Esophagus muscularis mucosa (tissue), 4 donors: ENCODE data around the gene ELP4. TPM values are rescaled to one million over a fixed set of nuclear protein-coding genes. Genes with fewer than 3 reads are reported as not detected.

Experiments used
- DNase-seq: peaks from one replicate; pipeline ENCODE4 v3.0.0-alpha.2; 2017; ENCODE audit errors: extremely low spot score
- H3K27ac ChIP-seq, 4 donors: fragments of 200-600 bp; sonication (generic); replicated peaks in 1 of 4; 1 replicate in 3 of 4; 2 replicates in 1 of 4; pipeline ENCODE4 v1.5.1; 2016 to 2019; ENCODE audit warnings: mild to moderate bottlenecking in 1 of 4
- H3K27me3 ChIP-seq, 4 donors: fragments of 200-600 bp; sonication (generic); one replicate each; pipeline versions ENCODE4 v1.5.1 to v1.6.0; 2016 to 2019
- H3K36me3 ChIP-seq, 4 donors: fragments of 200-600 bp; sonication (generic); one replicate each; pipeline ENCODE4 v1.5.1; 2016 to 2019
- H3K4me1 ChIP-seq, 4 donors: fragments of 200-600 bp; sonication (generic); one replicate each; pipeline ENCODE4 v1.5.1; 2016 to 2019
- H3K4me3 ChIP-seq, 4 donors: fragments of 200-600 bp; sonication (generic); 1 replicate in 2 of 4; 2 replicates in 2 of 4; pipeline ENCODE4 v1.5.1; 2016 to 2019; ENCODE audit warnings: mild to moderate bottlenecking in 4 of 4, moderate library complexity in 1 of 4
- H3K9me3 ChIP-seq, 4 donors: fragments of 200-600 bp; sonication (generic); 1 replicate in 3 of 4; 2 replicates in 1 of 4; pipeline ENCODE4 v1.5.1; 2016 to 2019
- EP300 ChIP-seq: sonication (generic); formaldehyde crosslinking; IDR thresholded peaks from one replicate; pipeline ENCODE4 v1.6.1; 2017; ENCODE audit warnings: antibody characterized with exemption
- POLR2A ChIP-seq: fragments of 450-650 bp; IDR thresholded peaks from one replicate; pipeline ENCODE4 v1.6.1; 2017; ENCODE audit warnings: antibody characterized with exemption, moderate library complexity, mild to moderate bottlenecking, low read depth
- POLR2AphosphoS5 ChIP-seq, 2 donors: sonication (generic); formaldehyde crosslinking; IDR thresholded peaks; one replicate each; pipeline ENCODE4 v1.6.1; 2017; ENCODE audit warnings: antibody characterized with exemption in 2 of 2
- WGBS: methylation state at CpG from one replicate; pipeline ENCODE4 v1.1.5; 2018; 5-methylcytosine and 5-hydroxymethylcytosine counted together
- intact Hi-C: fragments of 100-400 bp; cut with DNase I; formaldehyde crosslinking; loops from one replicate; pipeline ENCODE4 v1.15.1; 2023
- total RNA-seq, 4 donors: library from RNA; depleted of rRNA; stranded (reverse); fragments of >200 nt; gene quantifications; one replicate each; pipeline versions ENCODE4 v1.1.0 to v1.2.1, GENCODE V29; 2016
- TF ChIP-seq, protein P1 (sequence below), 3 experiments: fragments of 200-600 bp in 2 of 3; fragments of 450-650 bp in 1 of 3; sonication (generic) in 2 of 3; IDR thresholded peaks; one replicate each; pipeline ENCODE4 v1.5.1; 2017 to 2019; ENCODE audit warnings: antibody characterized with exemption in 3 of 3, mild to moderate bottlenecking in 2 of 3, moderate library complexity in 1 of 3

The ELP4 gene
- total RNA-seq, 4 donors from 2014 or later = 18.1 to 25.5 (median 19.2) TPM

DNA sequence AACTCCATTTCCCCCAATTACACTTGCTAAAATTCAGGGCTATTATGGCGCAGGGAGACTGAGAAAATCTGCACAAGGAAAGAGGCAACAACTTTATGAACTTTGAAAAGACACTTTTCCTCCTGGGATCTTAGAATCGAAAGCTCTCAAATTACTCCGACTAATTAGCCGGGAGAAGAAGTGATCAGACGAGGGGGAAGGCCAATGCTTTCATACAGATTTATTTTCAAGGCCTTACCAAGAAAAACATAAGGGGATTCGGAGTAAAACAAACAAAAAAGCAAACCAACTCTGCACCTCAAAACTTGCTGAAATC, 299.9 kb downstream of the ELP4 start:
- Histone ChIP-seq H3K9me3 (no peaks in the 10 kb centered on the region), H3K36me3 (no peaks in the 10 kb centered on the region), H3K27me3 (peaks cover 33 to 100% (median 99%) of the 10 kb centered on the region in 4 donors), H3K4me1 (peaks cover 59 to 86% (median 69%) of the 10 kb centered on the region in 4 donors), H3K27ac (no peak overlapping the region), H3K4me3 (peak overlapping the region in 3 of 4 donors; percentile 50 to 59 (median 50))
- 36% methylated on average over 6 of the region's 6 CpGs for WGBS
- intact Hi-C loops = no loop called here
- TF ChIP-seq EP300 = no peak
- TF ChIP-seq POLR2AphosphoS5 (IDR thresholded peaks at IDR 0.05) = no peak
- no peak for TF ChIP-seq POLR2A
- TF ChIP-seq, protein P1, sequence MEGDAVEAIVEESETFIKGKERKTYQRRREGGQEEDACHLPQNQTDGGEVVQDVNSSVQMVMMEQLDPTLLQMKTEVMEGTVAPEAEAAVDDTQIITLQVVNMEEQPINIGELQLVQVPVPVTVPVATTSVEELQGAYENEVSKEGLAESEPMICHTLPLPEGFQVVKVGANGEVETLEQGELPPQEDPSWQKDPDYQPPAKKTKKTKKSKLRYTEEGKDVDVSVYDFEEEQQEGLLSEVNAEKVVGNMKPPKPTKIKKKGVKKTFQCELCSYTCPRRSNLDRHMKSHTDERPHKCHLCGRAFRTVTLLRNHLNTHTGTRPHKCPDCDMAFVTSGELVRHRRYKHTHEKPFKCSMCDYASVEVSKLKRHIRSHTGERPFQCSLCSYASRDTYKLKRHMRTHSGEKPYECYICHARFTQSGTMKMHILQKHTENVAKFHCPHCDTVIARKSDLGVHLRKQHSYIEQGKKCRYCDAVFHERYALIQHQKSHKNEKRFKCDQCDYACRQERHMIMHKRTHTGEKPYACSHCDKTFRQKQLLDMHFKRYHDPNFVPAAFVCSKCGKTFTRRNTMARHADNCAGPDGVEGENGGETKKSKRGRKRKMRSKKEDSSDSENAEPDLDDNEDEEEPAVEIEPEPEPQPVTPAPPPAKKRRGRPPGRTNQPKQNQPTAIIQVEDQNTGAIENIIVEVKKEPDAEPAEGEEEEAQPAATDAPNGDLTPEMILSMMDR (IDR thresholded peaks at IDR 0.05) = no peak
- DNase-seq = no peak

GRCh38 chr11:31809857-31810778, 300.6 kb downstream of the ELP4 start:
- H3K4me1 ChIP-seq = peaks cover 57 to 86% (median 69%) of the 10 kb centered on the region in 4 donors
- WGBS = 6% methylated on average over 47 of the region's 91 CpGs
- peaks cover 27 to 100% (median 98%) of the 10 kb centered on the region in 4 donors for H3K27me3 ChIP-seq
- H3K36me3 ChIP-seq = no peaks in the 10 kb centered on the region
- TF ChIP-seq EP300 (no peak), POLR2AphosphoS5 (IDR thresholded peaks at IDR 0.05) (no peak), POLR2A (no peak)
- TF ChIP-seq, protein P1 (IDR thresholded peaks at IDR 0.05) = no peak
- intact Hi-C loops = no loop called here
- no peak overlapping the region for H3K27ac ChIP-seq
- H3K9me3 ChIP-seq = no peaks in the 10 kb centered on the region
- DNase-seq = no peak
- peak overlapping the region; percentile 43 to 59 (median 50) for H3K4me3 ChIP-seq

GRCh38 chr11:31810779-31811647, 301.4 kb downstream of the ELP4 start, which contains the start of gene PAX6:
PAX6 (minus strand) TSS chr11:31811322; CDS start chr11:31806411, 4,911 bp downstream.
- 8% methylated on average over 19 of the region's 49 CpGs for whole genome bisulfite sequencing
- H3K27me3 ChIP-seq = peaks cover 31 to 100% (median 98%) of the 10 kb centered on the region in 4 donors
- H3K27ac ChIP-seq = no peak within 1 kb of the TSS
- no peak for TF ChIP-seq POLR2AphosphoS5 (IDR thresholded peaks at IDR 0.05)
- no peak for TF ChIP-seq EP300
- TF ChIP-seq, protein P1 (IDR thresholded peaks at IDR 0.05) = no peak
- no peak for TF ChIP-seq POLR2A
- no peaks in the 10 kb centered on the region for H3K9me3 ChIP-seq
- H3K4me3 ChIP-seq = peak within 1 kb of the TSS; percentile 43 to 59 (median 50)
- intact Hi-C loops = no loop called here
- no peak for DNase-seq
- peaks cover 63 to 86% (median 69%) of the 10 kb centered on the region in 4 donors for H3K4me1 ChIP-seq
- no peaks in the 10 kb centered on the region for H3K36me3 ChIP-seq

DNA sequence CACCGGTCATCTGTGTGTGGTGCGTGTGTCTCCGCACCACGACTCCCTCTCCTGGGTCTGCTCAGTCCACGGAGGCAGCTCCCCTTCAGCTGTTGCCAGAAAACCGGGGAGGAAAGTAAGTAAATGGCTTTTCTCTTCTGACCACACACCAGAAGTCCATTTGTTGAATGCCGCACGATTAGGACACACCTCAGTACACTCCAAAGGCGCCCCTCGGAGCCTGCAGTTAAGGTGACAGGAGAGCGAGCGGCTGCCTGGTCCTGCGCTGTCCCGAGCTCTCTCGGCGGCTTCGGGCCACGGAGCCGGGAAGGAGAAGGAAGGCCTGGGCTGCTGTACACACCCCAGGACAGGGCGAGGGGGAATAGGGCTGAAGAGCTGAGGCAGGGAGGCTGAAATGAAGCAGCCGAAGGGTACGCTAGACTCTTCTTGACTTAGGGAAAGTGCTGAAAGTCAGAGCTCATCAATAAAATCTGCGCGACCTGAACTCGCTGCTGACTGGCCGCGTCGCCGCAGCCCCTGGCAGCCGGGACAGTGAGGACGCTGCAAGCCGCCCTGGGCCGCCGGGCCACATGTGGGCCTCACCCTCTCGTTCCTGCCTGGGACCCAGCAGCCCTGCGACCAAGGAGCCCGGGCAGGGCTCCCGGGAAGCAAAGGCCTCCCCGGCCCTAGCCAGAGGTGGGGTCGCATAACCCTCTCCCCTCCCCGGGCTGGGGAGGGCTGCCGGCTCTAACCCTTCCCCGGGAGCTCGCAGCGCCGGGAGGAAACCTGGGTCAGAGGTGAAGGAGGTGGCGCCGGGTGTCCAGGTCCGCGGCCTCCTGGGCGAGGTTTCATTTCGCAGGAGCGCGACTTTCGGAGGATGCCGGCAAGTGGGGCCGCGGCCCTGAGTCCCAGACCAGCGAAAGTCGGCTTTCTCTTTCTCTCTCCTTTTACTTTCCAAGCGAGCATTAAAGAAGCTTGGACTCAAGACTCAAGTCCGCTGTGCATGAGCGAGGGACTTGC, 303.1 kb downstream of the ELP4 start:
- no peak overlapping the region for H3K27ac ChIP-seq
- TF ChIP-seq, protein P1 (IDR thresholded peaks at IDR 0.05) = no peak
- TF ChIP-seq POLR2AphosphoS5 (IDR thresholded peaks at IDR 0.05) (no peak), EP300 (no peak), POLR2A (no peak)
- peaks cover 45 to 100% (median 99%) of the 10 kb centered on the region in 4 donors for H3K27me3 ChIP-seq
- DNase-seq = no peak
- 9% methylated on average over 46 of the region's 63 CpGs for WGBS
- H3K4me1 ChIP-seq = peaks cover 80 to 96% (median 83%) of the 10 kb centered on the region in 4 donors
- H3K36me3 ChIP-seq = no peaks in the 10 kb centered on the region
- no peaks in the 10 kb centered on the region for H3K9me3 ChIP-seq
- peak overlapping the region; percentile 43 to 54 (median 53) for H3K4me3 ChIP-seq
- intact Hi-C loops = no loop called here
